Neural cell (in vitro differentiated cells): Measurements from ENCODE around the gene ME2. TPM values are rescaled to one million over a fixed set of nuclear protein-coding genes. Genes with fewer than 3 reads are reported as not detected.

Experiments used
- H2AFZ ChIP-seq: fragments of 200-600, 300-800 bp; sonication (generic), shearing (Covaris generic); 2 replicates; pipeline ENCODE4 v1.6.0; 2014; ENCODE audit warnings: low read depth, mild to moderate bottlenecking, antibody characterized with exemption, low read length, moderate library complexity
- H3F3A ChIP-seq: fragments of 200-600 bp; shearing (Covaris generic); 2 replicates; pipeline ENCODE4 v1.6.1; 2016; ENCODE audit warnings: mild to moderate bottlenecking, moderate library complexity, mixed read lengths, antibody characterized with exemption, low read length; ENCODE audit not compliant: insufficient read depth, poor library complexity, severe bottlenecking
- H3K27ac ChIP-seq: fragments of 200-600, 300-800 bp; sonication (generic), shearing (Covaris generic); 2 replicates; pipeline ENCODE4 v1.5.1; 2014; ENCODE audit warnings: mild to moderate bottlenecking, low read length, moderate library complexity
- H3K27me3 ChIP-seq: fragments of 300-800, 200-600 bp; sonication (generic), shearing (Covaris generic); 2 replicates; pipeline ENCODE4 v1.6.0; 2014; ENCODE audit warnings: mild to moderate bottlenecking, low read depth, low read length, moderate library complexity; ENCODE audit not compliant: insufficient read depth
- H3K36me3 ChIP-seq: fragments of 300-800, 200-600 bp; sonication (generic), shearing (Covaris generic); 2 replicates; pipeline ENCODE4 v1.5.1; 2014; ENCODE audit warnings: mild to moderate bottlenecking, antibody characterized with exemption, low read length, moderate library complexity; ENCODE audit not compliant: insufficient read depth
- H3K4me2 ChIP-seq: fragments of 300-800, 200-600 bp; sonication (generic), shearing (Covaris generic); 2 replicates; pipeline ENCODE4 v1.6.0; 2014; ENCODE audit warnings: mild to moderate bottlenecking, low read length
- H3K4me3 ChIP-seq: fragments of 300-800, 200-600 bp; sonication (generic), shearing (Covaris generic); 2 replicates; pipeline ENCODE4 v1.5.1; 2014; ENCODE audit warnings: mild to moderate bottlenecking, low read length, moderate library complexity
- H3K79me2 ChIP-seq: fragments of 200-600 bp; shearing (Covaris generic); replicated peaks from 2 replicates; pipeline ENCODE4 v1.6.0; 2014; ENCODE audit warnings: mild to moderate bottlenecking, low read length, moderate library complexity; ENCODE audit not compliant: insufficient read depth
- H3K9ac ChIP-seq: fragments of 300-800, 200-600 bp; sonication (generic), shearing (Covaris generic); 2 replicates; pipeline ENCODE4 v1.6.1; 2016; ENCODE audit warnings: mild to moderate bottlenecking, low read length, mixed read lengths
- H3K9me2 ChIP-seq: fragments of 200-600 bp; shearing (Covaris generic); 2 replicates; pipeline ENCODE4 v1.6.1; 2016; ENCODE audit warnings: mild to moderate bottlenecking, low read length, mixed read lengths; ENCODE audit not compliant: insufficient read depth
- H3K9me3 ChIP-seq: fragments of 200-600, 300-800 bp; sonication (generic), shearing (Covaris generic); 2 replicates; pipeline ENCODE4 v1.6.1; 2016; ENCODE audit warnings: mild to moderate bottlenecking, mixed run types, low read length, moderate library complexity, mixed read lengths
- H4K20me1 ChIP-seq: fragments of 200-600 bp; shearing (Covaris generic); 2 replicates; pipeline ENCODE4 v1.6.1; 2016; ENCODE audit warnings: mild to moderate bottlenecking, mixed run types; ENCODE audit not compliant: insufficient read depth
- CTCF ChIP-seq: fragments of 450-650 bp; IDR thresholded peaks from 2 replicates; pipeline ENCODE4 v1.5.1; 2014; ENCODE audit warnings: antibody characterized with exemption, mild to moderate bottlenecking, moderate library complexity; ENCODE audit not compliant: poor library complexity, severe bottlenecking
- EP300 ChIP-seq: fragments of 450-650 bp; conservative IDR thresholded peaks from 2 replicates; pipeline ENCODE4 v1.6.1; 2014; ENCODE audit warnings: antibody characterized with exemption, mild to moderate bottlenecking, moderate library complexity; ENCODE audit not compliant: poor library complexity, severe bottlenecking
- EZH2 ChIP-seq: fragments of 200-600, 300-800 bp; shearing (Covaris generic), sonication (generic); IDR thresholded peaks from 2 replicates; pipeline ENCODE4 v1.6.1; 2014; ENCODE audit warnings: antibody characterized with exemption, low read length, borderline replicate concordance, mild to moderate bottlenecking; ENCODE audit not compliant: insufficient read depth, poor library complexity, severe bottlenecking
- MXI1 ChIP-seq: fragments of 450-650 bp; conservative IDR thresholded peaks from 2 replicates; pipeline ENCODE4 v1.6.1; 2014; ENCODE audit warnings: antibody characterized with exemption, mild to moderate bottlenecking; ENCODE audit not compliant: poor library complexity, severe bottlenecking
- POLR2AphosphoS5 ChIP-seq: IDR thresholded peaks from 2 replicates; pipeline ENCODE4 v1.6.1; 2012
- RAD21 ChIP-seq: fragments of 450-650 bp; conservative IDR thresholded peaks from 2 replicates; pipeline ENCODE4 v1.6.1; 2014; ENCODE audit warnings: antibody characterized with exemption, mild to moderate bottlenecking, moderate library complexity
- SMC3 ChIP-seq: fragments of 450-650 bp; conservative IDR thresholded peaks from 2 replicates; pipeline ENCODE4 v1.6.1; 2014; ENCODE audit warnings: antibody characterized with exemption, mild to moderate bottlenecking, moderate library complexity; ENCODE audit not compliant: poor library complexity
- TAF1 ChIP-seq: IDR thresholded peaks from 2 replicates; pipeline ENCODE4 v1.6.1; 2012; ENCODE audit warnings: low read depth
- polyA plus RNA-seq: library from polyadenylated mRNA; depleted of rRNA; stranded (reverse); fragments of >200 nt; gene quantifications from 2 replicates; pipeline ENCODE4 v1.2.3, GENCODE V29; 2014
- TF ChIP-seq, protein P1 (sequence below): IDR thresholded peaks from 2 replicates; pipeline ENCODE4 v1.6.1; 2012; ENCODE audit warnings: borderline replicate concordance

ME2 gene
- polyA plus RNA-seq, 1 donor from 2014 or later = 76.2 TPM

- no peaks in the 10 kb centered on the region for H3K79me2 ChIP-seq
- H3K27me3 ChIP-seq = no peaks in the 10 kb centered on the region
- no peaks in the 10 kb centered on the region for H3K36me3 ChIP-seq
- no peak overlapping the region for H2AFZ ChIP-seq
- no peak overlapping the region for H3K9ac ChIP-seq
- H3K4me3 ChIP-seq = no peak overlapping the region
- H3K9me2 ChIP-seq = no peaks in the 10 kb centered on the region
- no peak overlapping the region for H3K27ac ChIP-seq
- no peaks in the 10 kb centered on the region for H4K20me1 ChIP-seq
- no peak for TF ChIP-seq RAD21
- no peak for TF ChIP-seq EZH2
- no peak for TF ChIP-seq MXI1
- no peak for TF ChIP-seq EP300
- TF ChIP-seq CTCF = no peak
- TF ChIP-seq TAF1 = no peak
- TF ChIP-seq, protein P1, sequence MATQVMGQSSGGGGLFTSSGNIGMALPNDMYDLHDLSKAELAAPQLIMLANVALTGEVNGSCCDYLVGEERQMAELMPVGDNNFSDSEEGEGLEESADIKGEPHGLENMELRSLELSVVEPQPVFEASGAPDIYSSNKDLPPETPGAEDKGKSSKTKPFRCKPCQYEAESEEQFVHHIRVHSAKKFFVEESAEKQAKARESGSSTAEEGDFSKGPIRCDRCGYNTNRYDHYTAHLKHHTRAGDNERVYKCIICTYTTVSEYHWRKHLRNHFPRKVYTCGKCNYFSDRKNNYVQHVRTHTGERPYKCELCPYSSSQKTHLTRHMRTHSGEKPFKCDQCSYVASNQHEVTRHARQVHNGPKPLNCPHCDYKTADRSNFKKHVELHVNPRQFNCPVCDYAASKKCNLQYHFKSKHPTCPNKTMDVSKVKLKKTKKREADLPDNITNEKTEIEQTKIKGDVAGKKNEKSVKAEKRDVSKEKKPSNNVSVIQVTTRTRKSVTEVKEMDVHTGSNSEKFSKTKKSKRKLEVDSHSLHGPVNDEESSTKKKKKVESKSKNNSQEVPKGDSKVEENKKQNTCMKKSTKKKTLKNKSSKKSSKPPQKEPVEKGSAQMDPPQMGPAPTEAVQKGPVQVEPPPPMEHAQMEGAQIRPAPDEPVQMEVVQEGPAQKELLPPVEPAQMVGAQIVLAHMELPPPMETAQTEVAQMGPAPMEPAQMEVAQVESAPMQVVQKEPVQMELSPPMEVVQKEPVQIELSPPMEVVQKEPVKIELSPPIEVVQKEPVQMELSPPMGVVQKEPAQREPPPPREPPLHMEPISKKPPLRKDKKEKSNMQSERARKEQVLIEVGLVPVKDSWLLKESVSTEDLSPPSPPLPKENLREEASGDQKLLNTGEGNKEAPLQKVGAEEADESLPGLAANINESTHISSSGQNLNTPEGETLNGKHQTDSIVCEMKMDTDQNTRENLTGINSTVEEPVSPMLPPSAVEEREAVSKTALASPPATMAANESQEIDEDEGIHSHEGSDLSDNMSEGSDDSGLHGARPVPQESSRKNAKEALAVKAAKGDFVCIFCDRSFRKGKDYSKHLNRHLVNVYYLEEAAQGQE = no peak
- no peak for TF ChIP-seq POLR2AphosphoS5
- no peak for TF ChIP-seq SMC3
- no peaks in the 10 kb centered on the region for H3K9me3 ChIP-seq
- H3F3A ChIP-seq = no peaks in the 10 kb centered on the region
- no peak overlapping the region for H3K4me2 ChIP-seq
Measured at GRCh38 chr18:50953822-50954221, 74.9 kb downstream of the ME2 start.

DNA sequence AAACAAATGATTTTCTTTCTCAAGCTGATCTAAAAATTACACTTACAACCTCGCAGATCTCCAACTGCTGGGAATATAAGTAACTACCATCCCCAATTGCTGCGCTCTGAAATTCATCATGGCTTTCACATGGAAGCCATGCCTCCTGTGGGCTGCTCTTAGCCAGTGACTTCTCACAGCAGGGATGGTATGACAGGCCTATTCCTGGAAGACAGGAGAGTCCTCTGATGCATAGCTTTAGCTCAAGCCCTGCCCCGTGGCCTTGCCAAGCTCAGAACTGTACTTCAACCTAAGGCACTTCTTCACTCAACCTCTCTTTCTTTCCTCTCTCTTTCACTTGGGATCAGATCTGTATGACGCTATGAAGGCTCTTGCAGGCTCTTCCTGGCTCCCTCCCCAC is 76.3 kb downstream of the ME2 start:
- TF ChIP-seq POLR2AphosphoS5 (no peak), CTCF (no peak), EP300 (no peak), SMC3 (no peak), TAF1 (no peak), RAD21 (no peak), MXI1 (no peak), EZH2 (no peak)
- TF ChIP-seq, protein P1 = no peak
- H3K9ac ChIP-seq = no peak overlapping the region
- H3K36me3 ChIP-seq = no peaks in the 10 kb centered on the region
- H3K9me2 ChIP-seq = no peaks in the 10 kb centered on the region
- H3K4me2 ChIP-seq = no peak overlapping the region
- H3K27ac ChIP-seq = no peak overlapping the region
- H3K4me3 ChIP-seq = no peak overlapping the region
- H3F3A ChIP-seq = no peaks in the 10 kb centered on the region
- H4K20me1 ChIP-seq = no peaks in the 10 kb centered on the region
- no peaks in the 10 kb centered on the region for H3K27me3 ChIP-seq
- H3K79me2 ChIP-seq = no peaks in the 10 kb centered on the region
- H3K9me3 ChIP-seq = no peaks in the 10 kb centered on the region
- H2AFZ ChIP-seq = no peak overlapping the region
